Vagina (tissue), 2 donors: ENCODE measurements around the gene FGF21. TPM values are rescaled to one million over a fixed set of nuclear protein-coding genes. Genes with fewer than 3 reads are reported as not detected.

Source experiments
- DNase-seq, 2 donors: peaks; one replicate each; pipeline ENCODE4 v3.0.0-alpha.2; 2017; ENCODE audit errors: extremely low spot score in 2 of 2
- H3K27ac ChIP-seq: fragments of 200-600 bp; sonication (generic); one replicate; pipeline ENCODE4 v1.5.1; 2019
- H3K27me3 ChIP-seq: fragments of 200-600 bp; sonication (generic); one replicate; pipeline ENCODE4 v1.5.1; 2019
- H3K36me3 ChIP-seq, 2 donors: fragments of 200-600 bp; sonication (generic); one replicate each; pipeline ENCODE4 v1.5.1; 2017 to 2019
- H3K4me1 ChIP-seq: fragments of 200-600 bp; sonication (generic); one replicate; pipeline ENCODE4 v1.5.1; 2019
- H3K4me3 ChIP-seq, 2 donors: fragments of 200-600 bp; sonication (generic); 1 replicate in 1 of 2; 2 replicates in 1 of 2; pipeline ENCODE4 v1.5.1; 2016 to 2019
- H3K9me3 ChIP-seq: fragments of 200-600 bp; sonication (generic); one replicate; pipeline ENCODE4 v1.5.1; 2019
- CTCF ChIP-seq, 3 experiments: fragments of 450-650 bp in 2 of 3; fragments of 200-600 bp in 1 of 3; sonication (generic) in 1 of 3; IDR thresholded peaks; one replicate each; pipeline ENCODE4 v1.5.1; 2017 to 2019; ENCODE audit warnings: antibody characterized with exemption in 3 of 3, mild to moderate bottlenecking in 2 of 3, moderate library complexity in 2 of 3
- POLR2A ChIP-seq, 2 donors: fragments of 450-650 bp; IDR thresholded peaks; one replicate each; pipeline ENCODE4 v1.6.1; 2017; ENCODE audit warnings: antibody characterized with exemption in 2 of 2, mild to moderate bottlenecking in 2 of 2, moderate library complexity in 2 of 2
- POLR2AphosphoS5 ChIP-seq, 2 donors: sonication (generic); formaldehyde crosslinking; IDR thresholded peaks; one replicate each; pipeline ENCODE4 v1.9.0; 2017; ENCODE audit warnings: antibody characterized with exemption in 2 of 2, mild to moderate bottlenecking in 2 of 2, low read depth in 1 of 2; ENCODE audit not compliant: insufficient read depth in 1 of 2
- intact Hi-C: fragments of 100-400 bp; cut with DNase I; formaldehyde crosslinking; loops from one replicate; pipeline ENCODE4 v1.15.1; 2023
- total RNA-seq: library from RNA; depleted of rRNA; stranded (reverse); fragments of >200 nt; gene quantifications from one replicate; pipeline ENCODE4 v1.2.3, GENCODE V29; 2016

The FGF21 gene
- total RNA-seq, 1 donor from 2014 or later = not detected

- TF ChIP-seq POLR2AphosphoS5 (IDR thresholded peaks at IDR 0.05; ENCODE audit: insufficient read depth in 1 of 2, low read depth in 1 of 2) (no peak), POLR2A (IDR thresholded peaks at IDR 0.05) (no peak), CTCF (IDR thresholded peaks at IDR 0.05) (no peak)
- Histone ChIP-seq H3K9me3 (no peaks in the 10 kb centered on the region), H3K4me3 (no peak overlapping the region), H3K4me1 (peaks cover 15% of the 10 kb centered on the region), H3K27ac (no peak overlapping the region), H3K36me3 (peaks cover 0 to 6% of the 10 kb centered on the region in 2 donors), H3K27me3 (no peaks in the 10 kb centered on the region)
- DNase-seq = no peak
- intact Hi-C loops = loop anchor here (5.0 kb wide), 1 partner anchor 178 kb away; no protein-coding TSS in a partner anchor
Observed at GRCh38 chr19:48798937-48799336, 43.6 kb downstream of the FGF21 start.

- intact Hi-C loops = loop anchor here (5.0 kb wide), 1 partner anchor 178 kb away; no protein-coding TSS in a partner anchor
- H3K4me1 ChIP-seq = peaks cover 10% of the 10 kb centered on the region
- TF ChIP-seq POLR2AphosphoS5 (IDR thresholded peaks at IDR 0.05; ENCODE audit: insufficient read depth in 1 of 2, low read depth in 1 of 2) (no peak), CTCF (IDR thresholded peaks at IDR 0.05) (no peak), POLR2A (IDR thresholded peaks at IDR 0.05) (no peak)
- no peak overlapping the region for H3K4me3 ChIP-seq
- H3K9me3 ChIP-seq = no peaks in the 10 kb centered on the region
- no peak for DNase-seq
- no peaks in the 10 kb centered on the region for H3K27me3 ChIP-seq
- H3K36me3 ChIP-seq = peaks cover 0 to 6% of the 10 kb centered on the region in 2 donors
- no peak overlapping the region for H3K27ac ChIP-seq
Observed at GRCh38 chr19:48799358-48800300, 44.3 kb downstream of the FGF21 start.

GRCh38 chr19:48802623-48803022, 47.3 kb downstream of the FGF21 start:
- Histone ChIP-seq H3K27me3 (no peaks in the 10 kb centered on the region), H3K36me3 (peaks cover 0 to 6% of the 10 kb centered on the region in 2 donors)
- TF ChIP-seq POLR2A (IDR thresholded peaks at IDR 0.05) = no peak
- TF ChIP-seq CTCF (IDR thresholded peaks at IDR 0.05) = no peak
- no peak for TF ChIP-seq POLR2AphosphoS5 (IDR thresholded peaks at IDR 0.05; ENCODE audit: insufficient read depth in 1 of 2, low read depth in 1 of 2)

GRCh38 chr19:48804496-48804895, 49.2 kb downstream of the FGF21 start:
- no peaks in the 10 kb centered on the region for H3K9me3 ChIP-seq
- intact Hi-C loops = no loop called here
- H3K4me1 ChIP-seq = peaks cover 14% of the 10 kb centered on the region
- no peaks in the 10 kb centered on the region for H3K27me3 ChIP-seq
- H3K36me3 ChIP-seq = peaks cover 0 to 6% of the 10 kb centered on the region in 2 donors
- H3K27ac ChIP-seq = no peak overlapping the region
- no peak overlapping the region for H3K4me3 ChIP-seq
- TF ChIP-seq CTCF (IDR thresholded peaks at IDR 0.05) (no peak), POLR2A (IDR thresholded peaks at IDR 0.05) (no peak), POLR2AphosphoS5 (IDR thresholded peaks at IDR 0.05; ENCODE audit: insufficient read depth in 1 of 2, low read depth in 1 of 2) (no peak)
- DNase-seq = no peak

More at GRCh38 chr19:48802623-48803022, 47.3 kb downstream of the FGF21 start:
- intact Hi-C loops = no loop called here
- no peak overlapping the region for H3K4me3 ChIP-seq
- no peak for DNase-seq
- H3K9me3 ChIP-seq = no peaks in the 10 kb centered on the region
- no peak overlapping the region for H3K27ac ChIP-seq
- H3K4me1 ChIP-seq = peaks cover 6% of the 10 kb centered on the region

DNA sequence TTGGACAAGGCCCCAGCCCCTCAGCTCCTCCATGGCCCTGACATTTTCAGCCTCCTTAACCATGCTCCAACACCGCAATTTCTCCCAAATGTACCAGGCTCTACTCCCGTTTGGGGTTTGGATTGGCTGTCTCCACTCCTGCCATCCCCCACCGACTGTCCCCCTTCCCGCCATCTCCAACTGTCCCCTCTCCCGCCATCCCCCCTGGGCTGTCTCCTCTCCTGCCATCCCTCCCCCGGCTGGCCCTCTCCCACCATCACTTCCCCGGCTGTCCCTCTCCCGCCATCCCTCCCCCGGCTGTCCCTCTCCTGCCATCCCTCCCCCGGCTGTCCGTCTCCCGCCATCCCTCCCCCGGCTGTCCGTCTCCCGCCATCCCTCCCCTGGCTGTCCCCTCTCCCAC, 50.1 kb downstream of the FGF21 start:
- H3K27me3 ChIP-seq = no peaks in the 10 kb centered on the region
- TF ChIP-seq POLR2AphosphoS5 (IDR thresholded peaks at IDR 0.05; ENCODE audit: insufficient read depth in 1 of 2, low read depth in 1 of 2) (no peak), POLR2A (IDR thresholded peaks at IDR 0.05) (no peak), CTCF (IDR thresholded peaks at IDR 0.05) (no peak)
- H3K4me3 ChIP-seq = no peak overlapping the region
- DNase-seq = no peak
- intact Hi-C loops = no loop called here
- H3K27ac ChIP-seq = no peak overlapping the region
- H3K36me3 ChIP-seq = no peaks in the 10 kb centered on the region
- no peaks in the 10 kb centered on the region for H3K9me3 ChIP-seq
- H3K4me1 ChIP-seq = peaks cover 24% of the 10 kb centered on the region
